HG02840 (cell line): ENCODE measurements around the gene SNX19.
"Not testable (repeated sequence)": the region's sequence is repeated elsewhere in the genome, so short reads cannot be mapped to it uniquely, and the experiment has no call there.

ENCODE experiments used
- ATAC-seq: cut with Tn5 transposase; IDR thresholded peaks from one replicate; pipeline ENCODE4 v1.9.1; 2021; ENCODE audit warnings: mild to moderate bottlenecking, moderate library complexity, moderate number of reproducible peaks; ENCODE audit not compliant: unreplicated experiment, low FRiP score

Gene SNX19

DNA sequence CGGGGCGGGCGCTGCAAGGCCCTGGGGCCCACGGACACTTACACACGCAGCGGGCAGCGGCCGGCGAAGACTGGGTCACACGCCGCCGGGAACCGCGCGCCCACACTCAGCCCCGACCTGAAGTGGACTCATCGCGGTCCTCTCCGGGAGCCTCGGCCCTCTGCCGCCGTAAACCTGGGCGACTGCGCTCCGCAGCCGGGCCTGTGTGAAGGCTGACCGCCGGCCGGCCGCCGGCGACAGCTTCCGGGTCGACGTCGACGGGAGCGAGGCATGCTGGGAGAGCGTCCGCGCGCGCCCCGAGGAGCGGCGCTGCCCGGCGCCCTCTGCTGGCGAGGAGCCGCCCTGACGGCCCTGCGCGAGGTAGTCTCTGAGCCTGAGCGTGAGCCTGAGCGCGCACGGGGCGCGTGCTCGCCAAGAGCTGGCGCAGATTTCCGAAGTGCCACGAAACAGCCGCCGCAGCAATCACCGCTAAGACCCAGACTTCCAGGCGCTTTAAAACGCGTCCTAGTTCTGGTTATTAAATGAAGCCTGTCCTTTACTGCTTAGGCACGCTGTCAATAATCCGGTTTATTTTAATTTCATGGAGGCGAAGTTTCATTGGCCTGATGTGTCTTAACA is at the start of gene SNX19:
Gene SNX19, minus strand, starts transcription at position 242 of the 618 bp plus-strand sequence. CDS start 540 bp downstream, outside the sequence.
- ATAC-seq, result peak; percentile 98

DNA sequence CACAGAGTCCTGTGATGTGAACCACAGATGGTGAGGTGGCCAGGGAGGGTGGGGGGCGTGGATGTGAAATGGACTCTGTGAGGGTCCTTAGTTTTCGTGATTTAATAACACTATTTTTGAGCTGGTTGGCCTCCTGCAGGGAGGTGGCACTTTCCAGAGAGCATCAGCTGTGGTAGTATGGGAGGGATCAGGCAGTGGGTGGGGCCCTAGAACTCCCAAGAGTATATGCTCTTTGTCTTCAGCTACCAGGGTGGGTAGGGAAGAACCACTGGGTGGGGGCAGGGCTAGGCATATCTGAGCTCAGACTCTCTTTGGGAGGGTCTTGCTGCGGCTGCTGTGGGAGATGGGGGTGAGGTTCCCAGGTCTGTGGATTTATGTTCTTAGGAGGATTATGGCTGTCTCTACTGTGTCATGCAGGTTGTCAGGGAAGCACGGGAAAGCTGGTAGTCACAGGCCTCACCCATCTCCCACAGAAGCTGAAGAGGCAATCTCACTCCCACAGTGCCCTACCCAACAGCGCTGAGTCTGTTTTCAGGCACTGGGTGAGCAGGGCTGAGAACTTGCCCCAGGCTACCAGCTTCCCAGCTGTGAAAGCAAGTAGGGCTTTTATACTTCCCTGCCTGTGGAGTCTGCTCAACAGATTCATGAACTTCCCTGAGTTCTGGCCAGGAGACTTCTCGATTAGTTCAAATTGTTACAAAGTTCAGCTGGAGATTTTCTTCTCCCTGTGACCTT is 47.9 kb upstream of the SNX19 start:
- no peak for ATAC-seq

GRCh38 chr11:130947889-130948288 is 31.6 kb upstream of the SNX19 start:
- no peak for ATAC-seq

GRCh38 chr11:130947481-130947880 is 31.2 kb upstream of the SNX19 start:
- no peak for ATAC-seq

GRCh38 chr11:130947058-130947457 is 30.8 kb upstream of the SNX19 start:
- ATAC-seq, result no peak

DNA sequence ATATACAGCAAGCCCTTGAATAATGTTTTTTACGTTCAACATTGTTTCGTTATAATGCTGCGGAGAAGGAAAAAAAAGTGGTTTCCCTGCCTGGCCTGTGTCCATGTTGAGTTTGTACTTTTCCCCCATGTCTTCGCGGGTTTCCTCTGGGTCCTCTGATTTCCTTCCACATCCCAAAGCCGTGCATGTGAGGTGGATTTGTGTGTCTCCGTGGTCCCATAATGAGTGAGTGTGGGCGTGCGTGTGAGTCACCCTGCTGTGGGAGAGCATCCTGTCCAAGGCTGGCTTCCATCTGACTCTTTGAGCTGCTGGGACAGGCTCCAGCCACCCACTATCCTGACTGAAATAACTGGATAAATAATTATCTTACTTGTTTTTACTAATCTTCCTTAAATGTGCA is 29.6 kb upstream of the SNX19 start:
- no peak for ATAC-seq

DNA sequence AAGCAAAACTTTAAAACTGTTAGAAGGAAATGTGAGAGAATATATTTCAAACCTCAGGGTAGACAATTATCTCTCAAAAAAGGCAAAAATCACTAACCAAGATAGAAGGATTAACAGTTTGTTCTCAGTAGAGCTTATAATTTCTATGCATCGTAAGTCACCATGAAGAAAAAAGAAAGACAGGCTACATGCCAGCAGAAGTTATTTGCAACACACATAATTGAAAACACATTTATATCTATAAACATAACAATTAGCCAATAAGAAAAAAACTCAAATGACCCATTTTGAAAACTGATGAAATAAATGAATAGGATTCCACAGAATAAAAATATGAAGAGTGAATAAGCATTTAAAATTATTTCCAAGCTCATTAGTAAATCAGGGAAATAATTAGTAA is 24.4 kb upstream of the SNX19 start:
- ATAC-seq, result no peak

DNA sequence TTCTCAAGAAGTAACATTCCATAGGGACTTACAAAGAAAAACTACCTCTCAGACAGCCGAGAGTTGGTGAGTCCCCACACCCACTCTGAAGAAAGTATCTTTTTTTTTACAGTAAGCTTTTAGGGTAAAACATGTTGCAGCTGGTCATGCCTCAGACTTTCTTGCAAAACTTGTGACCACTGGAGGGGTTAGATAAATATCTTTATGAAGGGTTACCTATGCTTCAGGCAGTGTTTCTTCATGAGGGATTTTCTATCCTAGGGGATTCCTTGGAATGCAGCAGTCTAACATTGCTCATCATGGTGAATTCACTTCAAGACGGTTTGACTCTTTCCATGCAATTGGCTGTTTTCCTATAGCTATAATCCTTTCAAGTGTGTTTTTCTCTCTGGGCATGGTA is 20.8 kb upstream of the SNX19 start:
- no peak for ATAC-seq

- ATAC-seq, result no peak
Observed at GRCh38 chr11:130932086-130932712, 15.9 kb upstream of the SNX19 start.

- ATAC-seq, result no peak
Observed at GRCh38 chr11:130924750-130925149, 8.5 kb upstream of the SNX19 start.

GRCh38 chr11:130920612-130921011 is 4.3 kb upstream of the SNX19 start:
- not testable (repeated sequence) for ATAC-seq

DNA sequence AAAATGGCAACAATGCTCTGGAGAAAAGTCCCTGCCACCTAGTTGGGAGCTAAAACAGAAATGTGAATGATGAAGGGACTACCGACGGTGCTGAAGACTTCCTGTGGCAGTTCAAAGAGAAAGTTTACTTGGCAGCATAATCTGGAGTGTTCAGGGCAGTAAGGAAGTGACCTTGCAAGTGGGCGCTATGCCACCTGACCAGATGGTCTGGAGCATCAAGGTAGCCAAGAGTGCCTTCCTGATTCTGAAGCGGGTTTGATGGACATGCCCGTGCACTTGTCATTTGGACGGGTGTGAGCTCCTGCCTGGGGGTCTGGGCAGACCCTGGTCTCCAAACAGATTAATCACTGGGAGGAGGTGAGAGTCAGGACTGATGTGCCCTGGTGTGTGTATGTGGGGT is 1.8 kb upstream of the SNX19 start:
- ATAC-seq, result no peak

DNA sequence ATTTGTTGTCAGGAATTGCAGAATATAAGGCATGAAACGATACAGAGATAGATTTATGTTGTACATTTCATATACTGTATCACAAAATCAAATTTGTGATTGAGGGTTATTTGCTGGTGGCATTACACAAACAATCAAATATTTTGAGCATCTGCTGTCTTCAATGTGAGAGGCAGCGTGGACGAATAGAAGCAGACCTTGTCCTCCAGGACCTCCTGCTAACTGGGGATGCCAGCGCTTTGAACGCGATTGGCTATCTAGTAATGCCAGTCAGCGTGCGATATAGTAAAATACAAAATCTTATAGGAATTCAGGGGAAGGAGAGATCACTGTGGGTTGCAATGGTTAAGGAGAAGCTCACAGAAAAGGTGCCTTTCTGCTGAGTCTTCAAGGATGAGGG is 631 bp upstream of the SNX19 start:
- ATAC-seq, result no peak

DNA sequence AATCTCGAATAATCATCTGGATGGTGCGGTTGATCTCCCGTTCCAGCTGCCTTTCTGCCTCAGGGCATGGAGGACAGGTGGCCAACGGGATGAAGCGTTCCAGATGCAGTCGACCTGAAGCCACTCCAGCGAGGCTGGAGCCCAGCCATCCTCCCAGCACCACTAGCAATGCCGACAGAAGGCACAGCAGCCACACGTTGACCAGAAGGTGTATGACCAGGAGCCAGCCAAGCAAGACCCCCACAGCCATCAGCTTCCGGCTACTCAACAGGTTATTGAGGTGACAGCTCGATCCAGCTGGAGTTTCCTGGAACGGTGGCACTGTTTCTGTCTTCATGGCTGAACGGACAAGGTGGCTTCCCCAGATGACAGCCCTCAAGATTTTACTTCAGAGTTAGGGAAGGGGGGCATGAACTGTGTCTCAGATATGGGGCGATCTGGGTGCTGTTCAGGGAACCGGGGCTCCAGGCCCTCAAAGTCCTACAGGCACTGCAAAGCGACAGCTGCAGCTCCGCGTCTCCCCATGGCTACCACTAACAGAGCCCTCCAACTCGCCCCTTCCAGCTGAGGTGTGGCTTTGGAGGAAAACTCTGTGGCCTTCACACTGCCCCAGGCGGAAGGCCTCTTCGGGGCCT is 559 bp downstream of the SNX19 start:
- no peak for ATAC-seq

DNA sequence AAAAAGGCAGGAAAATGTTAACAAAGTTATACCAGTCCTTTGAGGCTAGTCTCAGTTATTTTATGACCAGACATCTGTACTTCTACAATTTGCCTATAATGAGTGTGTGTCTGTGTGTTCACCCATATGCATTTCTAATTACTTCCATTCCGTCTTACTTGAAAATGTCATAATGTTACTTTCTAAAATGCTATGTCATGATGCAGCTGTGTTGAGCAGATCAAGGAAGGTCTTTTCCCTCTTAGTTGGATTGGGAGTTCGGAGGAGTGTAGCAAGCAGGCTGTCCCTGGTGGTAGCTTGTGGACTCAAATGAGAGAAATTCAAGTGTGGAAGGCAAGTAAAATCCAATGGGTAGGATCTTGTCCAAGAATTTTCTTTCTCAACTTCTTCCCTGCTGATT is 3.0 kb downstream of the SNX19 start:
- no peak for ATAC-seq

GRCh38 chr11:130912552-130912951 is 3.7 kb downstream of the SNX19 start:
- ATAC-seq, result no peak

GRCh38 chr11:130911306-130911705 is 5.0 kb downstream of the SNX19 start:
- ATAC-seq, result no peak

DNA sequence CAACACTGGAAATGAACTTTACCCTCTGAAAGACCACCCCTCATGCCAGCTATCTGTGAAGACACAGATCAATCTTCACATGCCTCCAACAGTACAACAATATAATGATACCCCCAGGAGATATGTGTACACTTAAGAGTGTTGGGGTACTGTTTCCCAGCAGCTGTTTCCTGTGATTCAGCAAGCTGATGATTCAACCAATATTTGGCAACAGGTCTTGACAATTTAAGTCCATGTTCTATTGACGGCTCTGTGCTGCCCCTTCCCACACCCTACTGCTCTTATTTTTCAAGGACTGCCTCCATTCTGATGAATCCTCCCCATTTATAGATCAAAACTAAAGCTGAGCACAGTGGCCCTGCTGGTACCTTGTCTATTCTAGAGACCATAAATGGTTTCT is 6.6 kb downstream of the SNX19 start:
- no peak for ATAC-seq

- no peak for ATAC-seq
Observed at GRCh38 chr11:130908770-130909625, 7.3 kb downstream of the SNX19 start.

- ATAC-seq, result no peak
Observed at GRCh38 chr11:130908061-130908460, 8.2 kb downstream of the SNX19 start.
